HepG2 (cell line): ENCODE measurements around the gene STRADA. TPM values are rescaled to one million over a fixed set of nuclear protein-coding genes. Genes with fewer than 3 reads are reported as not detected.
A peak's percentile ranks its signal among the peaks of the same experiment; 100 is the strongest.

Source experiments
- ATM ChIP-seq: fragments of 450-650 bp; IDR thresholded peaks from 2 replicates; pipeline ENCODE4 v1.7.1; 2017; ENCODE audit warnings: mild to moderate bottlenecking, borderline replicate concordance
- CBX1 ChIP-seq: IDR thresholded peaks from one replicate; pipeline ENCODE4 v1.6.1; 2016; ENCODE audit warnings: antibody characterized with exemption, low read depth
- DMAP1 ChIP-seq: IDR thresholded peaks from 2 replicates; pipeline ENCODE4 v1.6.1; 2016
- ELF3 ChIP-seq: IDR thresholded peaks from 2 replicates; pipeline ENCODE4 v1.6.1; 2016; ENCODE audit warnings: missing genetic modification reagents, missing compliant biosample characterization
- FOXA1 ChIP-seq, 2 experiments: fragments of 450-650 bp in 1 of 2; sonication (generic) in 1 of 2; formaldehyde crosslinking in 1 of 2; IDR thresholded peaks; 2 replicates each; pipeline versions ENCODE4 v1.4.0 to v1.6.1; 2016 to 2020; ENCODE audit warnings: missing genetic modification reagents in 1 of 2
- GABPA ChIP-seq, 2 experiments: IDR thresholded peaks; 2 replicates each; pipeline ENCODE4 v1.6.1; 2011 to 2016; ENCODE audit warnings: low read depth in 2 of 2, low read length in 1 of 2, missing biosample characterization in 1 of 2, missing genetic modification characterization in 1 of 2
- GTF3A ChIP-seq: sonication (generic); formaldehyde crosslinking; conservative IDR thresholded peaks from 2 replicates; pipeline ENCODE4 v1.4.0; 2020; ENCODE audit warnings: mild to moderate bottlenecking, missing genetic modification reagents
- HNRNPLL ChIP-seq: fragments of 200-400 bp; formaldehyde crosslinking; IDR thresholded peaks from 2 replicates; pipeline ENCODE4 v1.6.1; 2017; ENCODE audit warnings: mild to moderate bottlenecking, low read depth, low read length; ENCODE audit not compliant: poor library complexity, severe bottlenecking
- KDM1A ChIP-seq: IDR thresholded peaks from 2 replicates; pipeline ENCODE4 v1.6.1; 2016; ENCODE audit warnings: missing compliant biosample characterization
- MTF1 ChIP-seq: sonication (generic); formaldehyde crosslinking; IDR thresholded peaks from 2 replicates; pipeline ENCODE4 v1.5.0; 2020; ENCODE audit warnings: missing genetic modification reagents
- MZF1 ChIP-seq: sonication (generic); formaldehyde crosslinking; IDR thresholded peaks from 2 replicates; pipeline ENCODE4 v1.8.1; 2023; ENCODE audit warnings: mild to moderate bottlenecking, missing genetic modification reagents, borderline replicate concordance
- NFAT5 ChIP-seq: sonication (generic); formaldehyde crosslinking; IDR thresholded peaks from 2 replicates; pipeline ENCODE4 v1.4.0; 2020; ENCODE audit warnings: missing genetic modification reagents
- POLR2AphosphoS5 ChIP-seq: IDR thresholded peaks from 2 replicates; pipeline ENCODE4 v1.6.1; 2012; ENCODE audit warnings: low read depth, low read length
- TEAD2 ChIP-seq: sonication (generic); formaldehyde crosslinking; IDR thresholded peaks from 2 replicates; pipeline ENCODE4 v1.9.0; 2021; ENCODE audit warnings: missing genetic modification reagents
- TRIM22 ChIP-seq: fragments of 450-650 bp; IDR thresholded peaks from 2 replicates; pipeline ENCODE4 v1.6.1; 2017
- ZFX ChIP-seq: sonication (generic); formaldehyde crosslinking; IDR thresholded peaks from 2 replicates; pipeline ENCODE4 v1.4.0; 2020; ENCODE audit warnings: mild to moderate bottlenecking, low read depth, missing genetic modification reagents, moderate library complexity
- ZMYM4 ChIP-seq: sonication (generic); formaldehyde crosslinking; IDR thresholded peaks from 2 replicates; pipeline ENCODE4 v1.8.1; 2023; ENCODE audit warnings: mild to moderate bottlenecking, missing genetic modification reagents
- ZNF281 ChIP-seq: sonication (generic); formaldehyde crosslinking; IDR thresholded peaks from 2 replicates; pipeline ENCODE4 v1.4.0; 2020; ENCODE audit warnings: missing genetic modification reagents, borderline replicate concordance
- ZNF282 ChIP-seq: fragments of 450-650 bp; IDR thresholded peaks from 2 replicates; pipeline ENCODE4 v1.6.1; 2018; ENCODE audit not compliant: partially characterized antibody
- ZNF577 ChIP-seq: sonication (generic); formaldehyde crosslinking; IDR thresholded peaks from 2 replicates; pipeline ENCODE4 v1.4.0; 2020; ENCODE audit warnings: mild to moderate bottlenecking, low read depth, missing genetic modification reagents, borderline replicate concordance
- ZNF746 ChIP-seq: sonication (generic); formaldehyde crosslinking; IDR thresholded peaks from 2 replicates; pipeline ENCODE4 v1.8.0; 2022; ENCODE audit warnings: mild to moderate bottlenecking, missing genetic modification reagents
- polyA plus RNA-seq, 8 experiments: library from polyadenylated mRNA; depleted of rRNA in 3 of 8; stranded (reverse) in 7 of 8; unstranded in 1 of 8; fragments of >200 nt; fragmentation: Illumina TruSeq in 4 of 8; extraction: Trizol in 4 of 8; gene quantifications; 2 replicates each; pipeline versions ENCODE4 v1.2.1 to v1.2.3, GENCODE V29; 2011 to 2016; ENCODE audit warnings: low read depth in 4 of 8, missing spikeins in 1 of 8, mixed read lengths in 1 of 8; ENCODE audit not compliant: insufficient read depth in 1 of 8
- total RNA-seq, 5 experiments: library from RNA; depleted of rRNA; stranded (reverse); fragments of >200 nt; fragmentation: Illumina TruSeq; extraction: Trizol; gene quantifications; 2 replicates each; pipeline ENCODE4 v1.2.3, GENCODE V29; 2016; ENCODE audit warnings: low read depth in 1 of 5

STRADA gene
- total and polyA plus RNA-seq, 2 of the 13 experiments (the other 11 are each of a cell fraction or from before 2014, with no cell fraction given) = 17.6 to 17.9 TPM

GRCh38 chr17:63741408-63742173 lies at the start of gene STRADA (continued):
- peak; percentile 39; the same call in 1 of the 2 replicates for TF ChIP-seq NFAT5 (CRISPR knock-in tag)
- TF ChIP-seq HNRNPLL = peak; percentile 98
- TF ChIP-seq DMAP1 (CRISPR knock-in tag) = peak; percentile 74; the same call in 1 of the 2 replicates
- no peak for TF ChIP-seq TRIM22
- TF ChIP-seq MTF1 = no peak; the same call in 1 of the 2 replicates
- TF ChIP-seq ATM = no peak
- peak; percentile 89 for TF ChIP-seq ZNF746
- peak; percentile 63; the same call in 1 of the 2 replicates for TF ChIP-seq ZMYM4 (CRISPR knock-in tag)
- no peak for TF ChIP-seq MZF1 (CRISPR knock-in tag)
- TF ChIP-seq CBX1 = peak; percentile 71
- TF ChIP-seq ZNF577 (CRISPR knock-in tag) = no peak
- no peak for TF ChIP-seq TEAD2
- TF ChIP-seq GTF3A (CRISPR knock-in tag) = 0 out of 2 replicates have a peak, but pooled peaks have one; percentile 88
- no peak for TF ChIP-seq ZNF282
- TF ChIP-seq FOXA1 (IDR thresholded peaks at IDR 0.05) = no peak
- 0 out of 2 replicates have a peak, but pooled peaks have one; percentile 9 for TF ChIP-seq FOXA1 (CRISPR knock-in tag; IDR thresholded peaks at IDR 0.05)
- no peak for TF ChIP-seq ZNF281
- TF ChIP-seq ELF3 (CRISPR knock-in tag) = peak; percentile 96
- TF ChIP-seq ZFX (CRISPR knock-in tag) = peak; percentile 97
- peak; percentile 90 for TF ChIP-seq POLR2AphosphoS5
- peak; percentile 71; the same call in 1 of the 2 replicates for TF ChIP-seq KDM1A
- TF ChIP-seq GABPA (IDR thresholded peaks at IDR 0.05; ENCODE audit: low read depth, low read length) = peak; percentile 78
- TF ChIP-seq GABPA (CRISPR knock-in tag; IDR thresholded peaks at IDR 0.05; ENCODE audit: low read depth) = peak; percentile 88
